Mucosa of stomach (tissue), 1 donor: Measurements from ENCODE around the gene FKBP4.

Experiments used
- H3K27me3 ChIP-seq: one replicate; pipeline ENCODE4 v1.7.0; 2013; ENCODE audit warnings: mild to moderate bottlenecking, low read length; ENCODE audit not compliant: control insufficient read depth, insufficient read depth
- H3K36me3 ChIP-seq: one replicate; pipeline ENCODE4 v1.7.0; 2013; ENCODE audit warnings: low read length; ENCODE audit not compliant: control insufficient read depth, insufficient read depth
- H3K4me1 ChIP-seq: one replicate; pipeline ENCODE4 v1.7.0; 2013; ENCODE audit warnings: mild to moderate bottlenecking, low read length; ENCODE audit not compliant: control insufficient read depth, insufficient read depth
- H3K4me3 ChIP-seq: one replicate; pipeline ENCODE4 v1.7.0; 2013; ENCODE audit warnings: low read length
- H3K9ac ChIP-seq: one replicate; pipeline ENCODE4 v1.7.0; 2013; ENCODE audit warnings: mild to moderate bottlenecking, low read length, moderate library complexity
- H3K9me3 ChIP-seq: one replicate; pipeline ENCODE4 v1.7.0; 2013; ENCODE audit warnings: mild to moderate bottlenecking, low read length, moderate library complexity; ENCODE audit not compliant: control insufficient read depth
- donor health status: Pancreatic carcinoma.

The FKBP4 gene

GRCh38 chr12:2842948-2843347, 48.2 kb downstream of the FKBP4 start:
- H3K9me3 ChIP-seq, result no peaks in the 10 kb centered on the region
- no peak overlapping the region for H3K4me3 ChIP-seq
- H3K9ac ChIP-seq, result no peak overlapping the region
- H3K27me3 ChIP-seq, result no peaks in the 10 kb centered on the region
- H3K4me1 ChIP-seq, result no peaks in the 10 kb centered on the region
- no peaks in the 10 kb centered on the region for H3K36me3 ChIP-seq

- Histone ChIP-seq H3K4me3 (no peak overlapping the region), H3K9ac (no peak overlapping the region), H3K36me3 (no peaks in the 10 kb centered on the region), H3K27me3 (no peaks in the 10 kb centered on the region), H3K9me3 (no peaks in the 10 kb centered on the region), H3K4me1 (peaks cover 7% of the 10 kb centered on the region)
These were observed 50.0 kb downstream of the FKBP4 start for GRCh38 chr12:2844786-2845185.

- Histone ChIP-seq H3K9ac (no peak overlapping the region), H3K27me3 (no peaks in the 10 kb centered on the region), H3K9me3 (no peaks in the 10 kb centered on the region), H3K4me3 (no peak overlapping the region), H3K36me3 (no peaks in the 10 kb centered on the region), H3K4me1 (peaks cover 8% of the 10 kb centered on the region)
These were observed 50.5 kb downstream of the FKBP4 start for GRCh38 chr12:2845280-2845679.

GRCh38 chr12:2851931-2852330, 57.2 kb downstream of the FKBP4 start:
- H3K4me1 ChIP-seq, result peaks cover 8% of the 10 kb centered on the region
- no peaks in the 10 kb centered on the region for H3K27me3 ChIP-seq
- H3K36me3 ChIP-seq, result no peaks in the 10 kb centered on the region
- H3K4me3 ChIP-seq, result no peak overlapping the region
- no peak overlapping the region for H3K9ac ChIP-seq
- H3K9me3 ChIP-seq, result no peaks in the 10 kb centered on the region

- H3K36me3 ChIP-seq, result no peaks in the 10 kb centered on the region
- H3K9ac ChIP-seq, result no peak overlapping the region
- no peaks in the 10 kb centered on the region for H3K27me3 ChIP-seq
- H3K9me3 ChIP-seq, result no peaks in the 10 kb centered on the region
- peaks cover 8% of the 10 kb centered on the region for H3K4me1 ChIP-seq
- no peak overlapping the region for H3K4me3 ChIP-seq
These were observed 58.9 kb downstream of the FKBP4 start for GRCh38 chr12:2853626-2854025.
